Breast epithelium (tissue), 3 donors: ENCODE data around the gene NDUFS6.

Experiments
- CTCF ChIP-seq, 3 donors: fragments of 450-650 bp; IDR thresholded peaks; one replicate each; pipeline ENCODE4 v1.5.1; 2016 to 2017; ENCODE audit warnings: antibody characterized with exemption in 3 of 3, mild to moderate bottlenecking in 3 of 3, moderate library complexity in 3 of 3
- POLR2A ChIP-seq: fragments of 450-650 bp; IDR thresholded peaks from one replicate; pipeline ENCODE4 v1.6.1; 2016; ENCODE audit warnings: antibody characterized with exemption, mild to moderate bottlenecking, moderate library complexity
- POLR2AphosphoS5 ChIP-seq, 3 donors: sonication (generic); formaldehyde crosslinking; IDR thresholded peaks; one replicate each; pipeline ENCODE4 v1.6.1; 2017; ENCODE audit warnings: antibody characterized with exemption in 3 of 3

- TF ChIP-seq CTCF (IDR thresholded peaks at IDR 0.05) (no peak), POLR2AphosphoS5 (IDR thresholded peaks at IDR 0.05) (no peak), POLR2A (no peak)
Observed at GRCh38 chr5:1760656-1761452, 40.4 kb upstream of the NDUFS6 start.
